ENCODE results near the gene ABHD17A. TPM values are rescaled to one million over a fixed set of nuclear protein-coding genes. Genes with fewer than 3 reads are reported as not detected.

The ABHD17A gene
- 75.2 and 78.2 TPM in 2 replicates for total RNA-seq

DNA sequence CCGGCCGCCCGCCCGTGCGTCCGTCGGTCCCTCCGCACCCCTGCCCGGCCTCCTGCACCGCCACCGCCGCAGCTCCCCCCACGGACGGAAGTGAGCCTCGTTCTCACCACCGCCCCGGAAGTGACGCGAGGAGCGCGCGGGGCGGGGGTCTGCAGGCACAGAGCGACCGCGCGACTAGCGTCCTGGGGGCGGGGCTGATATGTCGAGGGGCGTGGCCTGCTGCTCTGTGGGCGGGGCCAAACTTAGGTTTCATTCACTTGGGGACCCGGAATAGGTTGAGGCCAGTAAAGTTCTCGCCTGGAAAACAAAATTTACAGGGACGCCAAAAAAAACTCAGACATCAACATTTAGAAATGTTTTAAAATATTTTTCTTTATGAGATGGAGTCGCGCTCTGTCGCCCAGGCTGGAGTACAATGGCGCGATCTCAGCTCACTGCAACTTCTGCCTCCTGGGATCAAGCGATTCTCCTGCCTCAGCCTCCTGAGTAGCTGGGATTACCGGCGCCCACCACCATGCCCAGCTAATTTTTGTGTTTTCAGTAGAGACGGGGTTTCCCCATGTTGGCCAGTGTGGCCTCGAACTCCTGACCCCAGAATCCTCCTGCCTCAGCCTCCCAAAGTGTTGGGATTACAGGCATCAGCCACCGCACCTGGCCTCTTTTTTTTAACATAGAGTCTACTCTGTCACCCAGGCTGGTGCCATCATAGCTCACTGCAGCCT, at the start of gene ABHD17A:
ABHD17A (minus strand) TSS at position 99 of the 722 bp plus-strand sequence. CDS start 3,930 bp downstream, outside the sequence.

DNA sequence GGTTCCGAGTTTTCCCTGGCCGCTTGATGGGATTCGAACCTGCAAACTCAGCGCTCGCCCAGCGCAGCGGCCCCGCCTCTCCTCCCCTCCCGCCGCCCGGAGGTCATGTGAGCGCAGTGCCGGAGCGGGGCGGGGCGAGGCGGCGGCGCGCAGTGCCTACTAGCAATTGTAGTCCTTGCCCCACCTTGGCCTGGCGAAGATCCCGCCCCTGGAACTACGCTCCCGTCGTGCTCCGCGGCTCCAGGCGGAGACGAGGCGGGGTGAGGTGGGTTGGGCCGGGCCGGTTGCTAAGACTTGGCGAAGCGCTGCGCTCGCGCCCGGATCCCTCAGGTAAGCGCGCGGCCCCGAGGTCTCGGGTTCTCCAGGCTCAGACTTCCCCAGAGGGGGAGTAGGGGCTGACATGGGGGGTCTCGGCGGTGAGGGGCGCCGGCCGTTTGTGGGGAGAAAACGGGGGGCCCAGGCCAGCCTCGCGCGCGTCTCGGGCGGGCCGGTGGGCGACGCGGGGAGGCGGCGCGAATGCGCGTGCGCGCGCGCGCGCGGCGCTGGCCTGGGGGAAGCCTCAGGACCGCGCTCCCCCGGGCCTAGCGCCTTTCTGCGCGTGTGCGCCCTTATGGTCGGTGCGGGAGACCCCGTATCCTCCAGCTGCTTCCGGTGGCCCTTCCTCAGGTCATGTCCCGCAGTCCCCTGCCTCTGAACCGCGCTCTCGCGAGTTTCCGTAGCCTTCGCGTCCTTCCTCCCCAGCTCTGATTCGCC, 20.0 kb upstream of the ABHD17A start, which contains the start of the genes ADAT3 and SCAMP4:
ADAT3 (plus strand) TSS at position 290 of the 753 bp plus-strand sequence. CDS start 6,649 bp downstream, outside the sequence.
SCAMP4 (plus strand) TSS at position 290 of the 753 bp plus-strand sequence. CDS start 9,621 bp downstream, outside the sequence.

DNA sequence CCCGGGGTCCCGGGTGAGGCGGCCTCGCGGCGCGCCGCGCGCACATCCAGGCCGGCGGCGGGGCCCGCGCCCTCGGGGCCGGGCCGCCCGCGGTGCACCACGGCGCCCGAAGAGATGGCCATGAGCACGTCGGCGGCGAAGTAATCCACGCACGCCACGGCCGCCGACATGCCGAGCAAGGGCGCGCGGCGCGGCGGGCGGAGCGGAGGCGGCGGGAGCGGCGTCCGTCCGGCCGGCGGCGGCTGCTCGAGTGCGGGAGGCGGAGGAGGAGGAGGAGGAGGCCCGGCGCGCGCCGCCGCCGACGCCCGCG, 22.0 kb downstream of the ABHD17A start, which contains the start of gene KLF16:
KLF16 (minus strand) TSS at position 252 of the 310 bp plus-strand sequence; CDS start at position 170, 82 bp downstream.

DNA sequence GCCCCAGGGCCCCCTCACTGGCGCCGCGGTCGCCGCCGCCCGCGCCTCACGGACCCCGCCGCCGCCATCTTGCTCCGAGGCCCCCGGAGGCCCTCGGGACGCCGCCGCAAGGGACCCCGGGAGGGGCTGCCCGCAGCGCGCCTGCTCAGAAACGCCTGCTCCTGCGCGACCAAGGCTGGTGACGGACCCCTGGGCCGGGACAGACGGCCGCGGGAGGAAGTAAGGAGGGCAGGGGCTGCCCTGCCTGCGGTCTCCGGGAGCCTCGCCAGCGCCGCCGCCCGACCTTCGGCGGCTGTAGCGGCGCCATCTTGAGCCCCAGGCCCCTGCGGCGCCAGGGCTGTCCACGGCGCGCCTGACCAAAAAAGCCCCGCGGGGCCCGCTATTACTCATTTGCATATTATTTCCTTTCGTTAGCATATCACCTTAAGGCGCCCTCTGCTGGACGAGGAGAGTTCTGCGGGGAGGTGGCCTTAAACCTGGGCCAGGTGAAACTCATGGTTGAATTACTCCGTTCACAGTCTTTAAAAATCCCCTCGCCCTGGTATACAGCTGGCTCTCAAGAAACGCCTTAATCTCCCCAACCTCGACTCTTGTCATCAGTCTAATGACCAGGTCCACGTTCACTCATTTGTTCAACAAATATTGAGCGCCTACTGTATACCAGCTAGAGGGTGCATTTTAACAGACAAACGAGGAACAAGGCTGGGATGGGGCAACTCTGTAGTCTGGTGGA, 36.7 kb downstream of the ABHD17A start, which contains the start of gene REXO1:
REXO1 (minus strand) TSS at position 85 of the 733 bp plus-strand sequence. CDS start 125 bp downstream, outside the sequence.

Other genes with a start within 250 kb of the ABHD17A start
- gene TCF3, start 232.9 kb downstream of the ABHD17A start, total RNA-seq, result 36.6 and 47.9 TPM in 2 replicates
- gene ONECUT3, start 132.0 kb downstream of the ABHD17A start, total RNA-seq, result not detected in 2 replicates
- 0.55 and 0.85 TPM in 2 replicates for gene ATP8B3, start 73.2 kb downstream of the ABHD17A start, total RNA-seq
- gene REXO1, start 37.0 kb downstream of the ABHD17A start, total RNA-seq, result 2.7 TPM in 2 replicates
- 1.7 and 2.3 TPM in 2 replicates for gene KLF16, start 21.9 kb downstream of the ABHD17A start, total RNA-seq
- 1.00 and 1.4 TPM in 2 replicates for gene ADAT3, start 19.9 kb upstream of the ABHD17A start, total RNA-seq
- 19.3 and 22.0 TPM in 2 replicates for gene SCAMP4, start 19.9 kb upstream of the ABHD17A start, total RNA-seq
- 58.3 and 66.8 TPM in 2 replicates for gene CSNK1G2, start 55.7 kb upstream of the ABHD17A start, total RNA-seq
- gene BTBD2, start 130.2 kb upstream of the ABHD17A start, total RNA-seq, result 36.4 and 47.9 TPM in 2 replicates
- 75.9 and 141 TPM in 2 replicates for gene MKNK2, start 165.7 kb upstream of the ABHD17A start, total RNA-seq
- gene MOB3A, start 210.8 kb upstream of the ABHD17A start, total RNA-seq, result 11.2 and 14.3 TPM in 2 replicates
- 1.0 and 1.6 TPM in 2 replicates for gene IZUMO4, start 211.4 kb upstream of the ABHD17A start, total RNA-seq